GM18526 (cell line): ENCODE measurements around the gene PSORS1C2.

Experiments
- POLR2A ChIP-seq: IDR thresholded peaks from 3 replicates; pipeline ENCODE4 v1.6.1; 2011; ENCODE audit not compliant: insufficient read length; ENCODE audit errors: extremely low read depth

The PSORS1C2 gene

GRCh38 chr6:31110825-31111582 is 27.9 kb downstream of the PSORS1C2 start:
- TF ChIP-seq POLR2A: no peak

GRCh38 chr6:31107052-31107451 is 31.8 kb downstream of the PSORS1C2 start:
- TF ChIP-seq POLR2A: no peak

- no peak for TF ChIP-seq POLR2A
Observed at GRCh38 chr6:31103136-31103535, 35.7 kb downstream of the PSORS1C2 start.

GRCh38 chr6:31098449-31098938 is 40.4 kb downstream of the PSORS1C2 start:
- TF ChIP-seq POLR2A: no peak

GRCh38 chr6:31096656-31097055 is 42.2 kb downstream of the PSORS1C2 start:
- TF ChIP-seq POLR2A: no peak

- no peak for TF ChIP-seq POLR2A
Observed at GRCh38 chr6:31096215-31096614, 42.7 kb downstream of the PSORS1C2 start.

GRCh38 chr6:31094389-31094881 is 44.4 kb downstream of the PSORS1C2 start:
- TF ChIP-seq POLR2A: no peak

- no peak for TF ChIP-seq POLR2A
Observed at GRCh38 chr6:31092769-31093505, 45.9 kb downstream of the PSORS1C2 start.

GRCh38 chr6:31092238-31092637 is 46.6 kb downstream of the PSORS1C2 start:
- TF ChIP-seq POLR2A: no peak

- TF ChIP-seq POLR2A: no peak
Observed at GRCh38 chr6:31091680-31092079, 47.2 kb downstream of the PSORS1C2 start.

GRCh38 chr6:31090973-31091364 is 47.9 kb downstream of the PSORS1C2 start:
- no peak for TF ChIP-seq POLR2A

GRCh38 chr6:31090275-31090972 is 48.4 kb downstream of the PSORS1C2 start:
- TF ChIP-seq POLR2A: no peak
